ENCODE data around the gene ZC3H7B. TPM values are rescaled to one million over a fixed set of nuclear protein-coding genes. Genes with fewer than 3 reads are reported as not detected.
"Not testable (repeated sequence)": the region's sequence is repeated elsewhere in the genome, so short reads cannot be mapped to it uniquely, and the experiment has no call there.

ZC3H7B gene
- total RNA-seq, 2 donors from 2014 or later, result 56.7 to 79.1 TPM

DNA sequence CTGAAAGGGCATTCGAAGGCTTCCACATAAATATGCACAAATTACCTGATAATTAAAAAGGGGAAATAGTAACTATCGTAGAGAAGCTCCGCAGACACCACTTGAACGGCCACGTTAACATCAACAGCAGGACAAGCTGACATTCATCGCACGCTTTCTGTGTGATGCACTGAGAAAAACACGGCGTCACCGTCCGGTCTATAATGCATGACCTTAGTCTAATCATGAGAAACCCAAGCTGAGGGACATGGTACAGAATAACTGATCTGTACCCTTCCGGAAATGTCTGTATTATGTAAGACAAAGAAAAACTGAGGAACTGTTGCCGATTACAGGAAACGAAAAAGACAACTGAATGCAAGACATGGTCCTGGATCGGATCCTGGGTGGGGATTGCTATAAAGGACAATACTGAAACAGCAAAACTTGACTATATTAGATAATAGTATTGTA is 14.7 kb upstream of the ZC3H7B start:
- Histone ChIP-seq H3K36me3 (no peaks in the 10 kb centered on the region), H3K4me1 (replicated peaks) (no peaks in the 10 kb centered on the region), H3K27me3 (replicated peaks; ENCODE audit: insufficient read depth) (no peaks in the 10 kb centered on the region), H3K4me3 (peak overlapping the region; percentile 74 to 87), H3K9me3 (no peaks in the 10 kb centered on the region), H3K27ac (peak overlapping the region; percentile 77 to 87)
- TF ChIP-seq, protein P1, sequence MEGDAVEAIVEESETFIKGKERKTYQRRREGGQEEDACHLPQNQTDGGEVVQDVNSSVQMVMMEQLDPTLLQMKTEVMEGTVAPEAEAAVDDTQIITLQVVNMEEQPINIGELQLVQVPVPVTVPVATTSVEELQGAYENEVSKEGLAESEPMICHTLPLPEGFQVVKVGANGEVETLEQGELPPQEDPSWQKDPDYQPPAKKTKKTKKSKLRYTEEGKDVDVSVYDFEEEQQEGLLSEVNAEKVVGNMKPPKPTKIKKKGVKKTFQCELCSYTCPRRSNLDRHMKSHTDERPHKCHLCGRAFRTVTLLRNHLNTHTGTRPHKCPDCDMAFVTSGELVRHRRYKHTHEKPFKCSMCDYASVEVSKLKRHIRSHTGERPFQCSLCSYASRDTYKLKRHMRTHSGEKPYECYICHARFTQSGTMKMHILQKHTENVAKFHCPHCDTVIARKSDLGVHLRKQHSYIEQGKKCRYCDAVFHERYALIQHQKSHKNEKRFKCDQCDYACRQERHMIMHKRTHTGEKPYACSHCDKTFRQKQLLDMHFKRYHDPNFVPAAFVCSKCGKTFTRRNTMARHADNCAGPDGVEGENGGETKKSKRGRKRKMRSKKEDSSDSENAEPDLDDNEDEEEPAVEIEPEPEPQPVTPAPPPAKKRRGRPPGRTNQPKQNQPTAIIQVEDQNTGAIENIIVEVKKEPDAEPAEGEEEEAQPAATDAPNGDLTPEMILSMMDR (IDR thresholded peaks at IDR 0.05), result no peak
- TF ChIP-seq POLR2AphosphoS5 (IDR thresholded peaks at IDR 0.05) (no peak), POLR2A (IDR thresholded peaks at IDR 0.05) (no peak)
- peak; percentile 26 for DNase-seq (ENCODE audit: low spot score)
- WGBS, result 2% methylated on average over 15 of the region's 15 CpGs
- intact Hi-C loops (cut with DNase I), result no loop called here

DNA sequence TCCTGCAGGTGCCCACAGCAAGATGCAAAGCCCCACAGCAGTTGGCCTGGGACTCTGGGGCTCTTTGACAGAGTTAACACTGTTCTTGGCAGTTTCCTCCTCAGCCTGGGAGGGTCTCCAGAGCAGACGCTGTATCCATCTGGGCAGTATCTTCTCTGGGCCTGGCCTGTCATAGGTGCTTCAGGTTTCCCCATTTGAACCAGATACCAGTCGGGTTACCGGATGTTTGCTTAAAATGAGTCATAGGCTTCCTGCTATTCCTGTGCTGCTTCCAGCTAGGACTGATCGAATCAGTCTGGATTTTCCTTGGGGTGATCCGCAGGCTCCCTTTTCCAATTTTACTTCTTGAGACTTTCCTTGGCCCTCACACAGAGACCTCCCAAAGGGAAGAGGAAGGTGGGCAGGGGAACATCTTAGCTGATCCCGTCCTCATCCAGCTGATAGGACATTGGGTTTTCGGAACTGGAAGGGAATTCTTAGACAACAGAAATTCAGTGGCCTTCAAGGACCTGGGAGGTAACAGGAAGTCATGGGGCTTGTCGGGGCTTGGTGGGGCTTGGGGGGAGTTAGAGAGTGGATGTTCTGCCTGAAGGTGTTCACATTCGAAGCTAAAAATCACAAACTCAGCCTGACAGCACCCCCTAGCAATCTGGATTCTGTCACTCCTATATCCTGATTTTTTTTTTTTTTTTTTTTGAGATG is 12.9 kb upstream of the ZC3H7B start:
- DNase-seq (ENCODE audit: low spot score), result peak; percentile 80
- Histone ChIP-seq H3K4me3 (no peak overlapping the region), H3K36me3 (no peaks in the 10 kb centered on the region), H3K27me3 (replicated peaks; ENCODE audit: insufficient read depth) (no peaks in the 10 kb centered on the region), H3K27ac (peak overlapping the region; percentile 82 to 87), H3K9me3 (no peaks in the 10 kb centered on the region), H3K4me1 (replicated peaks) (no peaks in the 10 kb centered on the region)
- WGBS, result 25% methylated on average over 9 of the region's 9 CpGs
- TF ChIP-seq POLR2AphosphoS5 (IDR thresholded peaks at IDR 0.05), result peak; percentile 90
- TF ChIP-seq, protein P1 (IDR thresholded peaks at IDR 0.05), result no peak
- intact Hi-C loops (cut with DNase I), result no loop called here

DNA sequence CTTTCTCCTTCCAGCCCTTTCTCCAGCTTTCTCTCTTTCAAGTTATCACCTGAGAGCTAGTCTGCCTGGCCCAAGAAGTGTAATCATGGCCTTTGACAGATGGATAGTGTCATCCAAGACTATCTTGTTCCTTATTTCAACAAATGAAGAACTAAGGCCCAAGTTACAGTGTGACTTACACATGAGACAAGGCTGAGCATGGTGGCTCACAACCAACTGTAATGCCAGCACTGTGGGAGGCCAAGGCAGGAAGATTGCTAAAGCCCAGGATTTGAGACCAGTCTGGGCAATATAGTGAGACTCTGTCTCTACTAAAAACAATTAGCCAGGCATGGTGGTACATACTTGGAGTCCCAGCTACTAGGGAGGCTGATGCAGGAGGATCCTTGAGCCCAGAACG is 11.7 kb upstream of the ZC3H7B start:
- no peak for TF ChIP-seq POLR2AphosphoS5 (IDR thresholded peaks at IDR 0.05)
- TF ChIP-seq, protein P1 (IDR thresholded peaks at IDR 0.05), result no peak
- no peak for TF ChIP-seq POLR2A (IDR thresholded peaks at IDR 0.05)
- intact Hi-C loops (cut with DNase I), result no loop called here
- no peaks in the 10 kb centered on the region for H3K4me1 ChIP-seq (replicated peaks)
- no peaks in the 10 kb centered on the region for H3K9me3 ChIP-seq
- DNase-seq (ENCODE audit: low spot score), result no peak
- H3K4me3 ChIP-seq, result no peak overlapping the region
- no peaks in the 10 kb centered on the region for H3K27me3 ChIP-seq (replicated peaks; ENCODE audit: insufficient read depth)
- 93% methylated on average over 1 of the region's 1 CpG for WGBS
- H3K27ac ChIP-seq, result peak overlapping the region; percentile 82 to 87
- no peaks in the 10 kb centered on the region for H3K36me3 ChIP-seq

DNA sequence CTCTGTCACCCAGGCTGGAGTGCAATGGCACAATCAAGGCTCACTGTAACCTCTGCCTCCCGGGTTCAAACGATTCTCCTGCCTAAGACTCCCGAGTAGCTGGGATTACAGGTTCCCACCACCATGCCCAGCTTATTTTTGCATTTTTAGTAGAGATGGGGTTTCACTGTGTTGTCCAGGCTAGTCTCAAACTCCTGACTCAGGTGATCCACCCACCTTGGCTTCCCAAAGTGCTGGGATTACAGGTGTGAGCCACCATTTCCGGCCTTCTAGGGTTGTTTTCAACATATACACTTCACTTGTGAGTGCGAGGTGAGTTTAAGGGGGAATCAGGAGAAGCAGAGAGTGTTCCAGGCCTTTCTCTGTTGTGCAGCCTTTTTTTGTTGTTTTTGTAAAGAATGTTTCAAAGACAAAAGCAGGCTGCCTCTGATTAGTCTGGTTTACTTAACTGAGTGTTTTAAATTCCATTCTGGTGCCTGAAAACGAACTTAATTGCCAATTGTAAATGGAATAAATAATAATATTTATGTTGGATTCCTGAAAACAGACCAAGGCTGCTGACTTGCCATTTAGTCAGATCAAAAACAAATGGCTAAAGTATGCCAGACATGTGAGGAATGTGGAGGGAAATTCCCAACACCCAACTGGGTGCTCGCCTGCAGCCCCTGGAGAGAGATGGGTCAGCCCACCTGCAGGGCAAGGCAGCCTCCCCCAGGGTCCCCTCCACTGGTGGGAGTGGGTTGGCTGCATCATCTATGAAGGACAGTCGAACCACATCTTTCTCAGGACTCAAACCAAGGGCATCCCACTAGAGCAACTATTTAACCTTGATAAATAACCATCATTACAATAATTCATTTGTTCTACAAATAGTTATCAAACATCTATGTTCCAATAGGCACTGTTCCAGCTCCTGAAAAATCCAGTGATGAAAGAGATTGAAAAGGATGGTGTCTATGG is 10.8 kb upstream of the ZC3H7B start:
- DNase-seq (ENCODE audit: low spot score), result no peak

DNA sequence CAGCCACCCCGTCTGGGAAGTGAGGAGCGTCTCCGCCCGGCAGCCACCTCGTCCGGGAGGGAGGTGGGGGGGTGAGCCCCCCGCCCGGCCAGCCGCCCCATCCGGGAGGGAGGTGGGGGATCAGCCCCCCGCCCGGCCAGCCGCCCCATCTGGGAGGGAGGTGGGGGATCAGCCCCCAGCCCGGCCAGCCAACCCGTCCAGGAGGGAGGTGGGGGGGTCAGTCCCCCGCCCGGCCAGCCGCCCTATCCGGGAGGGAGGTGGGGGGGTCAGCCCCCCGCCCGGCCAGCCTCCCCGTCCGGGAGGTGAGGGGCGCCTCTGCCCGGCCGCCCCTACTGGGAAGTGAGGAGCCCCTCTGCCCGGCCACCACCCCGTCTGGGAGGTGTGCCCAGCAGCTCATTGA is 6.5 kb upstream of the ZC3H7B start:
- intact Hi-C loops (cut with DNase I); H3K36me3 ChIP-seq; H3K4me1 ChIP-seq (replicated peaks); H3K27me3 ChIP-seq (replicated peaks; ENCODE audit: insufficient read depth); H3K4me3 ChIP-seq; DNase-seq (ENCODE audit: low spot score); H3K27ac ChIP-seq; H3K9me3 ChIP-seq: not testable (repeated sequence)
- 85% methylated on average over 12 of the region's 28 CpGs for WGBS

More for the DNA sequence above, 10.8 kb upstream of the ZC3H7B start:
- no peak for TF ChIP-seq POLR2A (IDR thresholded peaks at IDR 0.05)
- TF ChIP-seq, protein P1 (IDR thresholded peaks at IDR 0.05), result no peak
- H3K4me3 ChIP-seq, result no peak overlapping the region
- WGBS, result 73% methylated on average over 8 of the region's 8 CpGs
- no peaks in the 10 kb centered on the region for H3K9me3 ChIP-seq
- H3K4me1 ChIP-seq (replicated peaks), result no peaks in the 10 kb centered on the region
- peak overlapping the region; percentile 4 to 52 for H3K27ac ChIP-seq
- no peaks in the 10 kb centered on the region for H3K27me3 ChIP-seq (replicated peaks; ENCODE audit: insufficient read depth)
- H3K36me3 ChIP-seq, result no peaks in the 10 kb centered on the region
- intact Hi-C loops (cut with DNase I), result no loop called here

Measured in prostate gland (tissue), 2 donors.